22Rv1 (cell line): Measurements from ENCODE around the gene CDK14.

Experiments
- H3K27ac ChIP-seq: fragments of 450-650 bp; 2 replicates; pipeline ENCODE4 v1.5.1; 2017
- ZFX ChIP-seq: fragments of 450-650 bp; IDR thresholded peaks from 2 replicates; pipeline ENCODE4 v1.6.1; 2017; ENCODE audit warnings: antibody characterized with exemption, borderline replicate concordance
- TF ChIP-seq, protein P1 (sequence below): fragments of 450-650 bp; IDR thresholded peaks from 2 replicates; pipeline ENCODE4 v1.5.1; 2017; ENCODE audit warnings: mild to moderate bottlenecking

The CDK14 gene

DNA sequence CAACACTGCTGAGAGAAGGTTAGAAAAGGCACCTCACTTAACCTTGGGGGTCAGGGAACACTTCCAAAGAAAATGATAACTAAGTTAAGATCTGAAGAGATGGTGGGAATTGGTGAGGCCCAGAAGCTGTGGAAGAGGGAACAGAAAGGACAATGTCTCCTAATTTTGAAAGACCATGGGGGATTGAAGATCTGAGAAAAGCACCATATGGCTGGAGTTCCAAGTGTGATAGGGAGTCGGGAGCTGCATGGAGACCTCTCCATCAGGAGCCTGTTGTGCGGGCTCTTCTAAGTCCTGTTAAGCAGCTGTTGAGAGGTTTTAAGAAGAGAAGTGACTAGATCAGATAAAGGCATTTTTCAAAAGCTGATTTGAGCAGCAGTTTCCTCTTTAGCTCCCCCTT, 254.3 kb downstream of the CDK14 start:
- TF ChIP-seq, protein P1, sequence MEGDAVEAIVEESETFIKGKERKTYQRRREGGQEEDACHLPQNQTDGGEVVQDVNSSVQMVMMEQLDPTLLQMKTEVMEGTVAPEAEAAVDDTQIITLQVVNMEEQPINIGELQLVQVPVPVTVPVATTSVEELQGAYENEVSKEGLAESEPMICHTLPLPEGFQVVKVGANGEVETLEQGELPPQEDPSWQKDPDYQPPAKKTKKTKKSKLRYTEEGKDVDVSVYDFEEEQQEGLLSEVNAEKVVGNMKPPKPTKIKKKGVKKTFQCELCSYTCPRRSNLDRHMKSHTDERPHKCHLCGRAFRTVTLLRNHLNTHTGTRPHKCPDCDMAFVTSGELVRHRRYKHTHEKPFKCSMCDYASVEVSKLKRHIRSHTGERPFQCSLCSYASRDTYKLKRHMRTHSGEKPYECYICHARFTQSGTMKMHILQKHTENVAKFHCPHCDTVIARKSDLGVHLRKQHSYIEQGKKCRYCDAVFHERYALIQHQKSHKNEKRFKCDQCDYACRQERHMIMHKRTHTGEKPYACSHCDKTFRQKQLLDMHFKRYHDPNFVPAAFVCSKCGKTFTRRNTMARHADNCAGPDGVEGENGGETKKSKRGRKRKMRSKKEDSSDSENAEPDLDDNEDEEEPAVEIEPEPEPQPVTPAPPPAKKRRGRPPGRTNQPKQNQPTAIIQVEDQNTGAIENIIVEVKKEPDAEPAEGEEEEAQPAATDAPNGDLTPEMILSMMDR: no peak
- no peak for TF ChIP-seq ZFX
- no peak overlapping the region for H3K27ac ChIP-seq

DNA sequence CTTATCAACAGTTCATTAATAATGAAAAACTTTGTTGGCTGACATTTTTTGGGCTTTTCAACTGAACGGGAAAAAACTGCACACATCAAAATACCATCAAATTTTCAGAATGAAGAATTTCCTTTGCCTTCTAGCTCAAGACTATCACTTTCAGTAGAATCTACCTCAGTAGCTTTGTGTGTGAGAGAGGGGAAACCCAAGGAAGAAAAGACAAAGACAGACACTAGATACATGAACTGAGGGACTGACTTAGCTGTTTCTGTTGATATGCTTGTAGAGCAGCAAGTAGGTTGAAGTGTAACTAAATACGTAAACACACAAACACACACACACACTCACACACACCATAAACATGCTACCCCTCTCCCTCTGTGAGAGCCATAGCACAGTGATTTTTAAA, 257.1 kb downstream of the CDK14 start:
- H3K27ac ChIP-seq: no peak overlapping the region
- no peak for TF ChIP-seq ZFX
- TF ChIP-seq, protein P1: no peak

DNA sequence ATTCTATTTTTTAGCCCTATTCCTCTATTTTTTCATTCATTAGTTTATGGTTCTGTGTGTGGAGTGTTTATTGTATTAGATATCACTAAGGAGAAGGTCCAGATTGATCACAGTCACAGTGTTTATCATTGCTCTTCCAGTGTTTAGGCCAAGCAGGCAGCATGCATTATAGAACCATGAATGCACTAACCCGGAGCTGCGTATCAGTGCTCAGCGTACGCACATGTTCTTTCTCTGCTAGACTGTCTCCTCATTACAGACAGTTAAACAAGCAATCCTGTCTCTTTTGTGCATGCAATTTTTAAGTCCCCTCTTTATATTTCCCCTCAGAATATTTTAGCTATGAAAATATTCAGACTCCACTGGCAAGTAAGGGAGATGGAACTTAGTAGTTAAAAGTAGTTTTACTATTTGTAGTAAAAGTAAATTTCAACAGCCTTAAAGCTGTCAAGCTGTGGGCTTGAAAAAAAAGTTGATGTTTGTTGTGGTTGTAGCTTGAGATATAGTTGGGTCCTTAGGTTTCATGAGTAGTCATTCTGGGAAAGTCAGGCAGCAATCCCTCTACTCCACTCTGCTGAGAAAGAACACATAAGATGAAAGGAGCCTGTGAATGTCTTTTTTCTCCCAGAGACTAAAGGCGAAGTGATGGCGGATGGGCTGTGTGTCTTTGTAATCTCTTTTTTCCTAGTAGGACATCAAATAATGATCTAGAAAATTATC, 260.4 kb downstream of the CDK14 start:
- no peak for TF ChIP-seq ZFX
- TF ChIP-seq, protein P1: no peak
- H3K27ac ChIP-seq: no peak overlapping the region

DNA sequence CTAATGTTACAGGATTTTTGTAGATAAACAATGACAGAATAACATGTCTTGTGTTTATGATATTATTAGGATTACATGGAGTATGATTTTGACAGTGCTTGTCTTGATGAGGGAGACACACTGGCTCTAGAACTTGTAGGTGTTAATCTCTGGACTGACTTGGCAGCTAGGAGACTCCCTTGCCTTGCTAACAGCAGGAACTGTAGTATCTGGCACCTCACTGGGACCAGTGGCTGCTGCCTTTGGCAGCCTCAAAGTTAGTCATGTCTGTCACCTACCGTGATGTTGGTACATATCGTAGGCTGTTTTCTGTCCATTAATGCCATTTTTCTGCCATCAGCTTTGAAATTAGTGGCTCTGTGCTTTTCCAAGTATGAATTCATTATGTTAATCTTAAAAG, 261.5 kb downstream of the CDK14 start:
- H3K27ac ChIP-seq: no peak overlapping the region
- TF ChIP-seq, protein P1: no peak
- no peak for TF ChIP-seq ZFX

DNA sequence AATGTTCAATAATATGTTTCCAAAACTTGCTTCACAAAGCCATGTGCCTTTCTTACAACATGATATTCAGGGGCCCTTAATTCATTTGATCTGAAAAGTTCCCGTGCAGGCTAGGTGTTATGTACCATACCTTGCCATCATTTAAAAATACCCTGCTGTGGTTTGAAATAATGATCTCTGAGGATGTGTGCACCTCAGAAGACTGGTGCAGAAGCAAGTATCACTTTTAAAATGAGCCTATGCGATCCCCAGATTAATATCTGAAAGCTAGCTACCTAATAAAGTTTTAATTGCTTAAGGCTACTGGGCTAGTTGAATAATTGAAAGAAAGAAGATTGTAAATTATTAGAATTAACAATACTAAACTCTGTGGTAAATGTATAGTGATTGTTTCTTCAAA, 262.4 kb downstream of the CDK14 start:
- TF ChIP-seq ZFX: no peak
- TF ChIP-seq, protein P1: no peak
- no peak overlapping the region for H3K27ac ChIP-seq

DNA sequence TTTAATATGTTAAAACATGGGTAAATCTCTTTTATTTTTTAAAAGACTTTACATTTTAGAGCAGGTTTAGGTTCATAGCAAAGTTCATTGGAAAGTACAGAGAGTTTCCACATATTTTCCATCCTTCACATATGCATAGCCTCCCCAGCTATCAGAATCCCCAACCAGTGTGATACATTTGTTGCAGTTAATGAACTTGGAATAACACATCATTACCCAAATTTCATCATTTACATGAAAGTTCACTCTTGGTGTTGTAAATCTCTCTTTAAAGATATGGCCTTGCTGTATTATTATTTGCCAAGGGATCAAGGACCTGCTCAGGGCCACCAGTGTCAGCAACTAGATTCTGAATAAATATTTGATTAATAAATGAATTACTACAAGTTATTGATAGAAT, 263.4 kb downstream of the CDK14 start:
- no peak for TF ChIP-seq ZFX
- TF ChIP-seq, protein P1: no peak
- no peak overlapping the region for H3K27ac ChIP-seq

DNA sequence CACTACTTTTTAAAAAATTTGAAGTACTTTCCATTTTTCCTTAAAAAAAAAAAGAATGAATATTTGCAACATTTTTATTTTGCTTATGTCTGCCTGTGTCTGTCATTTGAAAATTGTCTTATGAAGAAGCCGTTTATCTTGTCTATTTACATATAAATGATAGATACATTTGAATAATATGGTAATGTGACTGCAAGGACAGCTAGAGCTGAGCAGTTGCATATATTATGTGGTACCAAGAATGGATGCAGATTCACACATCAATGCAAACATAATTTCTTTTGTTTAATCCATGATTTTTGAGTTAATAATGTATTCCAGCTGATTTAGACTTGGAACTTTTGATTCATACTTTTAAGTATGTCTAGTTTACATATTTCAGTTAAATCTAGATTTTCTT, 268.0 kb downstream of the CDK14 start:
- TF ChIP-seq, protein P1: no peak
- no peak for TF ChIP-seq ZFX
- no peak overlapping the region for H3K27ac ChIP-seq
